Stimulated activated CD8-positive, alpha-beta memory T cell treated with anti-CD3 and anti-CD28 coated beads, Interleukin-2, amount 100 ng/mL, for 48 hours (primary cell): ENCODE results near the gene KCNIP1.

Experiments
- DNase-seq, 2 donors: peaks; one replicate each; pipeline ENCODE4 v3.0.0-alpha.2; 2020; ENCODE audit warnings: low read depth in 2 of 2

The KCNIP1 gene

GRCh38 chr5:170715141-170715540 lies 211.3 kb downstream of the KCNIP1 start:
- DNase-seq = no peak

- no peak for DNase-seq
These were observed 212.6 kb downstream of the KCNIP1 start for GRCh38 chr5:170716396-170716795.

GRCh38 chr5:170719551-170719950 lies 215.7 kb downstream of the KCNIP1 start:
- no peak for DNase-seq

GRCh38 chr5:170720179-170720578 lies 216.4 kb downstream of the KCNIP1 start:
- DNase-seq = no peak

GRCh38 chr5:170720984-170721383 lies 217.2 kb downstream of the KCNIP1 start:
- no peak for DNase-seq

GRCh38 chr5:170721681-170722080 lies 217.9 kb downstream of the KCNIP1 start:
- no peak for DNase-seq

GRCh38 chr5:170722316-170722715 lies 218.5 kb downstream of the KCNIP1 start:
- DNase-seq = no peak

GRCh38 chr5:170731052-170731451 lies 227.2 kb downstream of the KCNIP1 start:
- DNase-seq = no peak

- no peak for DNase-seq
These were observed 228.9 kb downstream of the KCNIP1 start for GRCh38 chr5:170732685-170733084.

- DNase-seq = no peak
These were observed 233.1 kb downstream of the KCNIP1 start for GRCh38 chr5:170736966-170737365.

- DNase-seq = no peak
These were observed 233.8 kb downstream of the KCNIP1 start for GRCh38 chr5:170737591-170737990.

GRCh38 chr5:170738840-170739239 lies 235.0 kb downstream of the KCNIP1 start:
- no peak for DNase-seq

- no peak for DNase-seq
These were observed 235.6 kb downstream of the KCNIP1 start for GRCh38 chr5:170739446-170739845.

- DNase-seq = no peak
These were observed 236.9 kb downstream of the KCNIP1 start for GRCh38 chr5:170740551-170741205.

- DNase-seq = no peak
These were observed 238.0 kb downstream of the KCNIP1 start for GRCh38 chr5:170741801-170742200.

- DNase-seq = no peak
These were observed 240.0 kb downstream of the KCNIP1 start for GRCh38 chr5:170743876-170744212.

- no peak for DNase-seq
These were observed 241.8 kb downstream of the KCNIP1 start for GRCh38 chr5:170745481-170746071.

- no peak for DNase-seq
These were observed 242.5 kb downstream of the KCNIP1 start for GRCh38 chr5:170746075-170746960.

GRCh38 chr5:170746961-170747340 lies 243.1 kb downstream of the KCNIP1 start:
- DNase-seq = no peak

- DNase-seq = no peak
These were observed 243.5 kb downstream of the KCNIP1 start for GRCh38 chr5:170747357-170747756.

- no peak for DNase-seq
These were observed 244.0 kb downstream of the KCNIP1 start for GRCh38 chr5:170747851-170748250.

GRCh38 chr5:170748951-170749471 lies 245.2 kb downstream of the KCNIP1 start:
- DNase-seq = no peak
